ENCODE data around the gene COL4A2.

The COL4A2 gene

GRCh38 chr13:110407021-110407420 lies 99.9 kb downstream of the COL4A2 start:
- no peak for TF ChIP-seq CTCF (conservative IDR thresholded peaks at IDR 0.05; ENCODE audit: control insufficient read depth, insufficient read depth, low read depth, low read length)
- DNase-seq (ENCODE audit: low read depth): no peak
- H3K4me3 ChIP-seq (ENCODE audit: control insufficient read depth, low read depth, low read length): no peak overlapping the region

- H3K4me3 ChIP-seq (ENCODE audit: control insufficient read depth, low read depth, low read length): no peak overlapping the region
- no peak for TF ChIP-seq CTCF (conservative IDR thresholded peaks at IDR 0.05; ENCODE audit: control insufficient read depth, insufficient read depth, low read depth, low read length)
These were observed 100.4 kb downstream of the COL4A2 start for GRCh38 chr13:110407531-110407930.

GRCh38 chr13:110408286-110408685 lies 101.2 kb downstream of the COL4A2 start:
- no peak for TF ChIP-seq CTCF (conservative IDR thresholded peaks at IDR 0.05; ENCODE audit: control insufficient read depth, insufficient read depth, low read depth, low read length)
- DNase-seq (ENCODE audit: low read depth): no peak
- no peak overlapping the region for H3K4me3 ChIP-seq (ENCODE audit: control insufficient read depth, low read depth, low read length)

More at GRCh38 chr13:110407531-110407930, 100.4 kb downstream of the COL4A2 start:
- DNase-seq (ENCODE audit: low read depth): no peak

- no peak for TF ChIP-seq CTCF (conservative IDR thresholded peaks at IDR 0.05; ENCODE audit: control insufficient read depth, insufficient read depth, low read depth, low read length)
- peak; percentile 48 for DNase-seq (ENCODE audit: low read depth)
- no peak overlapping the region for H3K4me3 ChIP-seq (ENCODE audit: control insufficient read depth, low read depth, low read length)
These were observed 102.5 kb downstream of the COL4A2 start for GRCh38 chr13:110409581-110409992.

GRCh38 chr13:110410000-110410399 lies 102.9 kb downstream of the COL4A2 start:
- no peak overlapping the region for H3K4me3 ChIP-seq (ENCODE audit: control insufficient read depth, low read depth, low read length)
- DNase-seq (ENCODE audit: low read depth): no peak

GRCh38 chr13:110410936-110411687 lies 104.0 kb downstream of the COL4A2 start:
- no peak overlapping the region for H3K4me3 ChIP-seq (ENCODE audit: control insufficient read depth, low read depth, low read length)
- TF ChIP-seq CTCF (conservative IDR thresholded peaks at IDR 0.05; ENCODE audit: control insufficient read depth, insufficient read depth, low read depth, low read length): no peak
- DNase-seq (ENCODE audit: low read depth): no peak

More at GRCh38 chr13:110410000-110410399, 102.9 kb downstream of the COL4A2 start:
- TF ChIP-seq CTCF (conservative IDR thresholded peaks at IDR 0.05; ENCODE audit: control insufficient read depth, insufficient read depth, low read depth, low read length): no peak
